K562 (cell line): ENCODE measurements around the gene KAZN. TPM values are rescaled to one million over a fixed set of nuclear protein-coding genes. Genes with fewer than 3 reads are reported as not detected.

Experiments used
- ATAC-seq: fragments of 200-7000 bp; cut with Tn5 transposase; 3 replicates; pipeline ENCODE4 v1.9.1; 2020; ENCODE audit warnings: moderate library complexity
- BruUV-seq: library from RNA; stranded (reverse); fragments of 400-500 nt; replicated peaks from 2 replicates; lab custom pipeline; 2021; lab: Mats Ljungman, UMichigan
- CTCF ChIA-PET: fragments of 300-600 bp; formaldehyde crosslinking; extraction: SDS; loops from one replicate; lab custom pipeline; 2021; ENCODE audit warnings: low intra/inter-chr PET ratio; lab: Yijun Ruan, JAX
- POLR2A ChIA-PET: fragments of 300-600, 350-650 bp; sonication (Branson Sonifier 250); formaldehyde crosslinking; extraction: SDS; loops from one replicate; lab custom pipeline; 2021; ENCODE audit warnings: antibody characterized with exemption, inconsistent platforms; lab: Yijun Ruan, JAX
- DNase-seq, 4 experiments: peaks; one replicate each; pipeline versions ENCODE4 v3.0.0 to v3.0.0-alpha.2; 2011 to 2018; ENCODE audit warnings: low spot score in 3 of 4, mixed read lengths in 3 of 4; ENCODE audit errors: extremely low read depth in 1 of 4
- FAIRE-seq: peaks from 2 replicates; lab custom pipeline; 2011; peaks lifted over from hg19 to GRCh38; lab: Jason Lieb, UNC
- H2AFZ ChIP-seq: 2 replicates; pipeline ENCODE4 v1.6.0; 2011; ENCODE audit warnings: low read depth, low read length, control low read depth, inconsistent platforms
- H3K27ac ChIP-seq: fragments of 200-600 bp; 3 replicates; pipeline ENCODE4 v1.8.0; 2011; ENCODE audit warnings: low read depth, mild to moderate bottlenecking, control low read depth, inconsistent platforms, low read length, moderate library complexity, mixed read lengths; ENCODE audit errors: extremely low read depth
- H3K27me3 ChIP-seq, 2 experiments: fragments of 300-600 bp in 1 of 2; 2 replicates in 1 of 2; 3 replicates in 1 of 2; pipeline versions ENCODE4 v1.6.0 to v1.8.0; 2011; ENCODE audit warnings: inconsistent platforms in 2 of 2, low read length in 2 of 2, mild to moderate bottlenecking in 1 of 2, mixed read lengths in 1 of 2, moderate library complexity in 1 of 2; ENCODE audit not compliant: control insufficient read depth in 2 of 2, insufficient read depth in 2 of 2
- H3K36me3 ChIP-seq: fragments of 300-600 bp; 3 replicates; pipeline ENCODE4 v1.8.0; 2011; ENCODE audit warnings: mild to moderate bottlenecking, low read length, inconsistent platforms; ENCODE audit not compliant: control insufficient read depth, insufficient read depth
- H3K4me1 ChIP-seq, 2 experiments: fragments of 200-600 bp in 1 of 2; replicated peaks in 1 of 2; 2 replicates in 1 of 2; 3 replicates in 1 of 2; pipeline versions ENCODE4 v1.5.1 to v1.8.0; 2011; ENCODE audit warnings: inconsistent platforms in 2 of 2, low read length in 2 of 2, mild to moderate bottlenecking in 1 of 2, mixed read lengths in 1 of 2, moderate library complexity in 1 of 2; ENCODE audit not compliant: control insufficient read depth in 2 of 2, insufficient read depth in 2 of 2
- H3K4me2 ChIP-seq: 2 replicates; pipeline ENCODE4 v1.6.1; 2011; ENCODE audit warnings: low read length, control low read depth, inconsistent platforms, mixed read lengths; ENCODE audit not compliant: insufficient read depth
- H3K4me3 ChIP-seq: fragments of 200-600 bp; sonication (generic), shearing (Covaris generic); 2 replicates; pipeline ENCODE4 v1.5.1; 2016; ENCODE audit warnings: control low read depth, inconsistent platforms
- H3K79me2 ChIP-seq: fragments of 200-600 bp; 3 replicates; pipeline ENCODE4 v1.8.0; 2011; ENCODE audit warnings: low read length, inconsistent platforms; ENCODE audit not compliant: control insufficient read depth, insufficient read depth
- H3K9ac ChIP-seq, 2 experiments: 2 replicates each; pipeline versions ENCODE4 v1.6.0 to v1.6.1; 2011; ENCODE audit warnings: low read depth in 2 of 2, low read length in 2 of 2, control low read depth in 1 of 2, inconsistent platforms in 1 of 2, mild to moderate bottlenecking in 1 of 2, mixed read lengths in 1 of 2; ENCODE audit not compliant: insufficient read depth in 1 of 2
- H3K9me1 ChIP-seq: one replicate; pipeline ENCODE4 v1.6.0; 2011; ENCODE audit warnings: inconsistent platforms, mild to moderate bottlenecking, low read length, moderate library complexity; ENCODE audit not compliant: control insufficient read depth, insufficient read depth
- H3K9me3 ChIP-seq: replicated peaks from 2 replicates; pipeline ENCODE4 v1.5.1; 2011; ENCODE audit warnings: low read depth, low read length, inconsistent platforms; ENCODE audit not compliant: control insufficient read depth, insufficient read depth
- H4K20me1 ChIP-seq: replicated peaks from 2 replicates; pipeline ENCODE4 v1.6.1; 2011; ENCODE audit warnings: low read length, inconsistent platforms, mixed read lengths; ENCODE audit not compliant: control insufficient read depth, insufficient read depth
- ETV5 ChIP-seq: sonication (generic); formaldehyde crosslinking; IDR thresholded peaks from 2 replicates; pipeline ENCODE4 v1.4.0; 2020; ENCODE audit warnings: low read depth, mild to moderate bottlenecking, missing genetic modification reagents
- MCM5 ChIP-seq: fragments of 450-650 bp; IDR thresholded peaks from 2 replicates; pipeline ENCODE4 v1.6.1; 2016; ENCODE audit warnings: low read depth
- MECOM ChIP-seq: fragments of 250-450 bp; sonication (Bioruptor Pico); IDR thresholded peaks from 2 replicates; pipeline ENCODE4 v1.8.0; 2022; ENCODE audit warnings: inconsistent platforms
- MTA2 ChIP-seq: fragments of 450-650 bp; IDR thresholded peaks from 2 replicates; pipeline ENCODE4 v1.6.1; 2016; ENCODE audit warnings: low read depth
- POLR2A ChIP-seq: fragments of 450-650 bp; conservative IDR thresholded peaks from 2 replicates; pipeline ENCODE4 v1.6.1; 2016
- PTRF ChIP-seq: fragments of 450-650 bp; IDR thresholded peaks from 2 replicates; pipeline ENCODE4 v1.6.1; 2016; ENCODE audit warnings: mild to moderate bottlenecking, missing genetic modification characterization, missing compliant biosample characterization
- SNRNP70 ChIP-seq: fragments of 200-400 bp; formaldehyde crosslinking; optimal IDR thresholded peaks from 2 replicates; pipeline ENCODE3; 2017; ENCODE audit warnings: low read depth, low read length
- UBTF ChIP-seq, 2 experiments: IDR thresholded peaks; 2 replicates each; pipeline ENCODE4 v1.6.1; 2012; ENCODE audit warnings: improper control_type of control experiment in 2 of 2, low read depth in 2 of 2, low read length in 2 of 2, borderline replicate concordance in 1 of 2
- ZBTB17 ChIP-seq: fragments of 450-650 bp; formaldehyde crosslinking; IDR thresholded peaks from 2 replicates; pipeline ENCODE4 v1.4.0; 2020; ENCODE audit warnings: mild to moderate bottlenecking
- WGBS: fragments of 100-300 bp; shearing (Covaris generic); methylation state at CpG from one replicate; pipeline ENCODE4 v1.1.6; 2016; ENCODE audit warnings: low coverage, mixed read lengths; ENCODE audit not compliant: insufficient coverage; ENCODE audit errors: missing lambda C conversion rate; 5-methylcytosine and 5-hydroxymethylcytosine counted together
- in situ Hi-C: fragments of 300-500 bp; cut with MboI; formaldehyde crosslinking; loops from 4 replicates; pipeline ENCODE4 v1.15.0; 2018; ENCODE audit warnings: inconsistent platforms, mixed read lengths
- intact Hi-C: fragments of 100-400 bp; cut with micrococcal nuclease; formaldehyde crosslinking; loops from 2 replicates; pipeline ENCODE4 v1.14.2; 2022
- polyA plus RNA-seq, 8 experiments: library from polyadenylated mRNA; depleted of rRNA in 4 of 8; stranded (reverse) in 5 of 8; unstranded in 3 of 8; fragments of >200 nt; fragmentation: Nextera tagmentation in 2 of 8; fragmentation: Illumina TruSeq in 1 of 8; extraction: Ambion mirVana in 2 of 8; extraction: Trizol in 1 of 8; gene quantifications; 2 replicates each; pipeline versions ENCODE4 v1.2.1 to v1.2.3, GENCODE V29; 2011 to 2014; ENCODE audit warnings: inconsistent platforms in 1 of 8, missing spikeins in 1 of 8
- total RNA-seq, 7 experiments: library from RNA; depleted of rRNA in 6 of 7; stranded (reverse); fragments of >200 nt in 6 of 7; fragmentation: Illumina TruSeq in 2 of 7; extraction: Trizol in 2 of 7; gene quantifications; 2 replicates each; pipeline versions ENCODE4 v1.2.1 to v1.2.3, GENCODE V29; 2011 to 2021; ENCODE audit warnings: low replicate concordance in 1 of 7

Gene KAZN
- total and polyA plus RNA-seq, 9 of the 15 experiments (the other 6 are each of a cell fraction or from before 2014, with no cell fraction given), result 2.1 to 21.6 (median 5.4) TPM

GRCh38 chr1:15033264-15033663, 434.8 kb downstream of the KAZN start:
- Histone ChIP-seq H3K9me3 (no peaks in the 10 kb centered on the region), H3K4me3 (no peak overlapping the region), H4K20me1 (0 out of 2 replicates have a peak, but pooled peaks cover 7% of the 10 kb centered on the region), H3K79me2 (no peaks in the 10 kb centered on the region), H3K36me3 (peaks cover 9% of the 10 kb centered on the region; the same call in 2 of the 3 replicates), H3K9me1 (no peaks in the 10 kb centered on the region), H2AFZ (no peak overlapping the region), H3K27ac (no peak overlapping the region), H3K9ac (no peak overlapping the region), H3K4me1 (peaks cover 5 to 12% of the 10 kb centered on the region in 2 experiments; a peak in 1 of 5 replicates), H3K4me2 (no peak overlapping the region), H3K27me3 (no peaks in the 10 kb centered on the region)
- CTCF ChIA-PET, result no interaction called here
- intact Hi-C loops, result no loop called here
- 64% methylated on average over 4 of the region's 4 CpGs for WGBS
- POLR2A ChIA-PET, result interaction anchor here (0.7 to 1.3 kb wide), 2 partner anchors 65 to 276 kb away, joined by 3 read pairs; no protein-coding TSS in a partner anchor
- DNase-seq, result no peak
- in situ Hi-C loops, result no loop called here
- FAIRE-seq, result no peak
- no TSS peak for BruUV-seq
- no peak for ATAC-seq
- no peak for TF ChIP-seq MCM5
- TF ChIP-seq ZBTB17 (CRISPR knock-in tag), result no peak
- no peak for TF ChIP-seq POLR2A
- no peak for TF ChIP-seq PTRF (tag)
- TF ChIP-seq ETV5, result no peak
- no peak for TF ChIP-seq MTA2
- no peak for TF ChIP-seq MECOM (CRISPR knock-in tag)
- TF ChIP-seq SNRNP70, result no peak
- TF ChIP-seq UBTF (IDR thresholded peaks at IDR 0.05; ENCODE audit: borderline replicate concordance in 1 of 2, low read depth in 2 of 2, low read length in 2 of 2), result no peak
